ENCODE data around the gene PLEKHB2.
"Not testable (repeated sequence)": the region's sequence is repeated elsewhere in the genome, so short reads cannot be mapped to it uniquely, and the experiment has no call there.

Gene PLEKHB2

GRCh38 chr2:131143803-131144202 is 38.7 kb downstream of the PLEKHB2 start:
- no peak for DNase-seq (ENCODE audit: low spot score)

- no peak for DNase-seq (ENCODE audit: low spot score)
Measured at GRCh38 chr2:131145040-131145439, 39.9 kb downstream of the PLEKHB2 start.

- DNase-seq (ENCODE audit: low spot score) = no peak
Measured at GRCh38 chr2:131146231-131146630, 41.1 kb downstream of the PLEKHB2 start.

- no peak for DNase-seq (ENCODE audit: low spot score)
Measured at GRCh38 chr2:131146749-131147148, 41.6 kb downstream of the PLEKHB2 start.

- no peak for DNase-seq (ENCODE audit: low spot score)
Measured at GRCh38 chr2:131148426-131148825, 43.3 kb downstream of the PLEKHB2 start.

GRCh38 chr2:131150109-131150508 is 45.0 kb downstream of the PLEKHB2 start:
- not testable (repeated sequence) for DNase-seq (ENCODE audit: low spot score)

GRCh38 chr2:131151398-131151797 is 46.3 kb downstream of the PLEKHB2 start:
- DNase-seq (ENCODE audit: low spot score) = no peak

- no peak for DNase-seq (ENCODE audit: low spot score)
Measured at GRCh38 chr2:131152074-131152473, 46.9 kb downstream of the PLEKHB2 start.

- DNase-seq (ENCODE audit: low spot score) = no peak
Measured at GRCh38 chr2:131153529-131153928, 48.4 kb downstream of the PLEKHB2 start.

GRCh38 chr2:131154071-131154531 is 49.0 kb downstream of the PLEKHB2 start:
- DNase-seq (ENCODE audit: low spot score) = peak; percentile 68

- DNase-seq (ENCODE audit: low spot score) = no peak
Measured at GRCh38 chr2:131154647-131155046, 49.5 kb downstream of the PLEKHB2 start.

GRCh38 chr2:131155208-131155855 is 50.2 kb downstream of the PLEKHB2 start:
- DNase-seq (ENCODE audit: low spot score) = no peak

- no peak for DNase-seq (ENCODE audit: low spot score)
Measured at GRCh38 chr2:131156452-131157149, 51.5 kb downstream of the PLEKHB2 start.

- not testable (repeated sequence) for DNase-seq (ENCODE audit: low spot score)
Measured at GRCh38 chr2:131165562-131165961, 60.4 kb downstream of the PLEKHB2 start.

- DNase-seq (ENCODE audit: low spot score) = no peak
Measured at GRCh38 chr2:131168538-131168937, 63.4 kb downstream of the PLEKHB2 start.

GRCh38 chr2:131178050-131178449 is 72.9 kb downstream of the PLEKHB2 start:
- DNase-seq (ENCODE audit: low spot score) = not testable (repeated sequence)

- not testable (repeated sequence) for DNase-seq (ENCODE audit: low spot score)
Measured at GRCh38 chr2:131178721-131179418, 73.7 kb downstream of the PLEKHB2 start.

GRCh38 chr2:131181451-131181850 is 76.3 kb downstream of the PLEKHB2 start:
- not testable (repeated sequence) for DNase-seq (ENCODE audit: low spot score)

- not testable (repeated sequence) for DNase-seq (ENCODE audit: low spot score)
Measured at GRCh38 chr2:131193421-131193820, 88.3 kb downstream of the PLEKHB2 start.

GRCh38 chr2:131196186-131196585 is 91.0 kb downstream of the PLEKHB2 start:
- DNase-seq (ENCODE audit: low spot score) = not testable (repeated sequence)
